ENCODE data around the gene AKAP13.

The AKAP13 gene

GRCh38 chr15:85443593-85444087 is 63.2 kb downstream of the AKAP13 start (continued):
- no peak for TF ChIP-seq ZNF654 (tag by site-specific recombination; IDR thresholded peaks at IDR 0.05; ENCODE audit: low read depth)
- TF ChIP-seq ZNF202 (tag by site-specific recombination; IDR thresholded peaks at IDR 0.05; ENCODE audit: borderline replicate concordance) = no peak
- peak; percentile 39; the same call in 1 of the 2 replicates for TF ChIP-seq ZNF366 (tag by site-specific recombination; conservative IDR thresholded peaks at IDR 0.05)
- TF ChIP-seq INSM2 (tag by site-specific recombination; IDR thresholded peaks at IDR 0.05) = peak; percentile 77
- no peak for TF ChIP-seq ZSCAN16 (tag by site-specific recombination; IDR thresholded peaks at IDR 0.05)
- TF ChIP-seq ZNF26 (tag by site-specific recombination; IDR thresholded peaks at IDR 0.05) = no peak
- peak; percentile 72 for TF ChIP-seq ZNF362 (tag by site-specific recombination; IDR thresholded peaks at IDR 0.05)
- TF ChIP-seq ZNF843 (tag by site-specific recombination; IDR thresholded peaks at IDR 0.05) = peak; percentile 46; the same call in 1 of the 2 replicates

GRCh38 chr15:85444122-85444745 is 63.8 kb downstream of the AKAP13 start:
- Histone ChIP-seq H3K4me3 (ENCODE audit: low read depth, low read length) (no peak overlapping the region), H3K27ac (ENCODE audit: extremely low read depth, low read depth, low read length) (peak overlapping the region; percentile 39; the same call in 1 of the 2 replicates), H3K36me3 (ENCODE audit: control insufficient read depth in 2 of 2, insufficient read depth in 1 of 2, low read length in 2 of 2) (no peaks in the 10 kb centered on the region), H3K4me1 (ENCODE audit: control insufficient read depth, insufficient read depth, low read length) (peaks cover 43% of the 10 kb centered on the region), H3K9me3 (ENCODE audit: control insufficient read depth, insufficient read depth, low read depth, low read length) (no peaks in the 10 kb centered on the region)
- POLR2A ChIA-PET = interaction anchor here (1.4 kb wide), 1 partner anchor 64 kb away, joined by 5 read pairs; the partner anchor contains the start of gene AKAP13
- CTCF ChIA-PET = interaction anchor here (0.7 to 1.6 kb wide), 2 partner anchors 33 to 113 kb away, joined by 4 to 5 read pairs; no protein-coding TSS in a partner anchor
- 0 out of 2 replicates have a peak, but pooled peaks have one; percentile 22 for TF ChIP-seq PRDM1 (tag by site-specific recombination; IDR thresholded peaks at IDR 0.05)
- no peak for TF ChIP-seq KLF16 (tag by site-specific recombination; IDR thresholded peaks at IDR 0.05)
- no peak for TF ChIP-seq ZNF623 (tag by site-specific recombination; IDR thresholded peaks at IDR 0.05)
- no peak for TF ChIP-seq ZNF423 (tag by site-specific recombination; IDR thresholded peaks at IDR 0.05)
- no peak for TF ChIP-seq ZNF37A (tag by site-specific recombination; IDR thresholded peaks at IDR 0.05)
- no peak for TF ChIP-seq ZNF701 (tag by site-specific recombination; IDR thresholded peaks at IDR 0.05)

GRCh38 chr15:85445361-85445760 is 65.0 kb downstream of the AKAP13 start:
- CTCF ChIA-PET = interaction anchor here (0.7 to 1.6 kb wide), 2 partner anchors 114 to 678 kb away, joined by 3 to 4 read pairs; no protein-coding TSS in a partner anchor

More at GRCh38 chr15:85445361-85445760, 65.0 kb downstream of the AKAP13 start:
- TF ChIP-seq PRDM6 (tag by site-specific recombination; IDR thresholded peaks at IDR 0.05) (peak; percentile 76), ZBTB6 (tag by site-specific recombination; IDR thresholded peaks at IDR 0.05) (no peak)
- no peak overlapping the region for H3K27ac ChIP-seq (ENCODE audit: extremely low read depth, low read depth, low read length)
- H3K36me3 ChIP-seq (ENCODE audit: control insufficient read depth in 2 of 2, insufficient read depth in 1 of 2, low read length in 2 of 2) = no peaks in the 10 kb centered on the region
- POLR2A ChIA-PET = no interaction called here
- no peaks in the 10 kb centered on the region for H3K9me3 ChIP-seq (ENCODE audit: control insufficient read depth, insufficient read depth, low read depth, low read length)
- H3K4me3 ChIP-seq (ENCODE audit: low read depth, low read length) = no peak overlapping the region
- H3K4me1 ChIP-seq (ENCODE audit: control insufficient read depth, insufficient read depth, low read length) = peaks cover 43% of the 10 kb centered on the region

Measured in HEK293 (cell line).